RCC 7860 (cell line): ENCODE measurements around the gene GANAB.
"Not testable (repeated sequence)": the region's sequence is repeated elsewhere in the genome, so short reads cannot be mapped to it uniquely, and the experiment has no call there.

Experiments used
- DNase-seq: peaks from one replicate; pipeline ENCODE4 v3.0.0-alpha.2; 2015; ENCODE audit warnings: low spot score
- FAIRE-seq: peaks from 2 replicates; lab custom pipeline; 2012; peaks lifted over from hg19 to GRCh38; lab: Jason Lieb, UNC

Gene GANAB

DNA sequence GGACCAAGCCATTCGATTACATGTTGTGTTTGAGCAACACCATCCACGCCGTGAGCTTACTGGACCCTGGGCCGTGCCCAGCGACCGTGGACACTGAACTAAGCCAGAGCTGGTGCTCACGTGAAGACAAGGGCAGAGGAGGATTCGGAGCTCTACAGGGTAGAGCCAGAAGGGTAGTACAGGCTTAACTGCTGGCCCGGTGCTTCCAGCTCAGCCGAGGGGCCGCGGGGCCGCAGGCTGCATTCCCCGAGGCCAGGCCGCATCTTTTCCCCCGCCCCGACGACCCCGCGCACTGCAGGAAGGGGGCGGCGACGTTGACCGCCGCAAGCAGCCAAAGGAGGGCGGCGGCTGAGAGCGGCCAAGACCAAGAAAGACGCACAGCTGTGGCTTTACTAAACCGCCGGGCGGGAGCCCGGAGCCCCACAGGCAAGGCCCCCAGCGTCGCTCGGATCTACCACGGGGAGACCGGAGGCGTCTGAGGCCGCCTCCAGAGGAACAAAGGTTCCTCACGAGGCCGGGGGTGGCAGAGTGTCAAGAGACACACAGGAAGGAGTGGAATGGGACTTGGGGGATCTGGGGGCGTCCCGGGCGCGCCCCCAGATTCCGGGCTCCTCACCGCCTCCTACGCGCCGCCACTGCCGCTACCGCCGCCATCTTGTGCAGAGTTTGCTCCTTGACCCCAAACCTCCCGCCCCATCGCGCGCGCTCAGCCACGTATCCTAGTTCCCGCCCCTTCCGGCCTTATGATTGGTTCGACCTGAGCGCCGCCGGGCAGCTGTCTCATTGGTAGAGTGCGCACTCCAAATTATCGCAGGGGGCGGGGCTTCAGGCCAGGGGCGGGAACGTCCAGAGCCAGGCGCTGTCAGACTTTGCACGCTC, at the start of gene GANAB:
Gene GANAB, minus strand, starts transcription at position 668 of the 879 bp plus-strand sequence. Its CDS starts 14 bp downstream, at position 654.
- DNase-seq = peak; percentile 89
- peak; percentile 75 for FAIRE-seq

DNA sequence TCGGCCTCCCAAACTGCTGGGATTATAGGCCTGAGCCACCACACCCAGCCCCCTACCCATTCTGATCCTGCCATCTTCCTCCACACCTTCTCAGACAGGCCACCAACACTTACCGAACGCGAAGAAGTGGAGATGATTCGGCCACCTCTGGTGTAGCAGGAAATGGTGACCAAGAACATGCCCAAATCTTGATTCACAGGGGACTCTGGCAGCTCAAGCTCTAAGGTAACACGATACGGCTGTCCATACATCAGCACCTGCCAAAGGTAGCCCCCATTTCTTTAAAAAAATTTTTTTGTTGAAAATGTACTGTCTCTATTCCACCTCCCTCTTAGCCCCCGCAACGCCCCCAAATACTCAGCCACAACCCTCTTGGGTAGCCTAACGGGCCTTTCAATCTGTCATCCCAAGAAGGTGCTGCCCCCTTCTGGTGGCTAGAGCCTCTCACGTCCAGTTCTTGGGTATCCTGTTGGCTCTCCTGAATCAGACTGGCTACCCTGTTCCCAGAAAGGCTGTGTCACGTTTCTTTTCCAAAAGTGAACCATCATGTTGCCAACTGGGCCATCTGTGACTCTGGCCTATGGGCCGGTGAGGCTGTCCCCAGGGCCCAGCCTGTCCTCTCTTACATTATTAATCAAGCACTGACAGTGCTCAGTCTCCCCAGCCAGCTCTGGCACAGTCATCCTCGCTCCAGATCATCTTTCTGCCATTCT, 48.2 kb upstream of the GANAB start:
- FAIRE-seq (no peak), DNase-seq (peak; percentile 29)

GRCh38 chr11:62693624-62694023, 47.2 kb upstream of the GANAB start:
- not testable (repeated sequence) for DNase-seq, FAIRE-seq

GRCh38 chr11:62689421-62690183, 43.2 kb upstream of the GANAB start, which contains the start of gene LRRN4CL:
Gene LRRN4CL, minus strand, starts transcription at chr11:62689530. Its CDS starts 1,022 bp downstream, at chr11:62688508.
- no peak for DNase-seq
- FAIRE-seq = no peak

DNA sequence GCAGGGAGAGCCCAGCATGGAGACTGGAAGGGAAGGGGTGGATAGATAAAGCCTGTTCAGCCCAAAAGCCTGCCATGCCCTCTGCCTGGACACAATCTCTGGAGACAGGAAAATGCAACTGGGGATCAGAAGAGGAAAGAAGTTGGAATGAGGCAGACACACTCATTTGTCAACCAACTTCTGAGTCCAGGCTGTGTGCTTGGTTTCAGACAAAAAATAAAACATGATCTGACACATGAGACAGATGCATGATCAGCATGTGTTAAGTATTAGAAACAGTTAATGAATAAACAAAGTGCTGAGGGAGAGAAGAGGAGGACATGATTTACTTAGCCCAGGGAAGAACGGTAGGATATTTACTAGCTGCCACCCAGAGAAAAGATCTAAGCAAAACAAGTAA, 42.1 kb upstream of the GANAB start:
- no peak for FAIRE-seq
- no peak for DNase-seq

DNA sequence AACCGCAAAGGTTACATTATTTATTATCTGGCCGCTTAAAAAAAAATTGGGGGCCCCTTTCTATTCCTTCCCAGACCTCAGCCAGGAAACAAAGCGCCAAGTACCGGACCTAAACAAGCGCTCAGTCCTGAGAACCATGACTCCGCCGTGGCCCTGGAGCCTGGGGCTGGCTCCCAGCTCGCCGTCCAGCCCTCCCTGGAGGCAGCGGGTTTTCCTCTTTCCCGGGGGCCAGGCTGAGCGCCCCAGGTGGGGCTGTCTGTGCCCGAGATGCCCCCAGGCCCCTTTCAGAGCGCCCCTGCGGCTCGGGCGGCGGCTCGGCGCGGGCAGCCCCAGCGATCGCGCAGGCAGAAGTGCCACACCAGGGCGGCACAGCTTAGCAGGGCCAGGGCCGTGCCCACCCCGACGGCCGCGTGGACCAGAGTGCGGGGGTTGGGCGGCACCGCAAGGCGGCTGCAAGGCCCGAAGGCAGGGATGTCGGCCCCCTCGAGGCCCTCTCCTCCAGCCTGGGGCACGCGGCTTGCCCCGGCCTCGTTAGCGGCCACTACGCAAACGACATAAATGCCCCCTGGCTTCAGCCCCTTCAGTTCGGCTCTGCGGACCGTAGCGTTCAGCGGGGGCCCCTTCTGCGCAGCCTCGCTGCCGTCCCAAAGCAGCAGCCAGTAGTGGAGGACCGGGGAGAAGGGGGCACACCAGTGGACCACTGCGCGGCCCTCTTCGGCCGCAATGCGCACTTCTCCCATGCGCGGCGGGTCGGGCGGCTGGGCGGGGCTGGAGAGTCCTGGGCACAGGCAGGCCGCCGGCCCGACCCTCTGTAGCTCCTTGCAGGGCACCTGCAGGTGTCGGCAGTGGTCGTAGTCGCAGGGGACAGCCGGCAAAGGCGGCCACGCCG, 41.3 kb upstream of the GANAB start:
- FAIRE-seq (no peak), DNase-seq (no peak)

DNA sequence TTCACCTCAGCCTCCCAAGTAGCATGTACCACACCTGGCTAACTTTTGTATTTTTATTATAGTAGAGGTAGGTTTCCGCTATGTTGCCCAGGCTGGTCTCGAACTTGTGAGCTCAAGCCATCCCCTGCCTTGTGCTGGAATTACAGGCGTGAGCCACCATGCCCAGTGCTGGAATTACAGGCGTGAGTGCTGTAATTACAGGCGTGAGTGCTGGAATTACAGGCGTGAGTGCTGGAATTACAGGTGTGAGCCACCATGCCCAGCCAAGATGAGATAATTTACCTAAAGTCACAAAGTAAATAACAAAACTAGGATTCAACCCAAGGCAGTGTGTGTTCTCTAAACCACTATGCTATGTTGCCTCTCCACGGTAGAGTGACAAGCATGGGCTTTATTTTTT, 36.1 kb upstream of the GANAB start:
- no peak for FAIRE-seq
- DNase-seq = no peak

DNA sequence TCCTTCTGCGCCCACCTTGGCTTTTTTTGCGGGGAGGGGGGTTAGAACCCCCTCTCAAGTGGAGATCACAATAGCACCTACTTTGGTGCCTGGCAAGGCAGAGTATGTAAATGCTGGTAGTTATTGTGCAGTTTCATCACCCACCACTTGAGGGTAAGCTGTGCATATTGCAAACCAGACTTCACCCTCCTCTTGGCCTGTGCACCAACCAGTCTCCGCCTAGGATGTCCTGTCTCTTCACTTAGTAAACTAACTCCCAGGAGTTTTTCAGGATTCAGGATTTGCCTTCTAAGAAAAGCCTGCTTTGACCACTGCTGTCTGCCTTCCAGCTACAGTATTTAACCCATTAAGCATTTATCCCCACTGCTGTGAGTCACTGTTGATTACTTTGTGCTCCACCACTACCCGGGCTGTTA, 34.4 kb upstream of the GANAB start:
- FAIRE-seq (no peak), DNase-seq (peak; percentile 41)

- DNase-seq = peak; percentile 67
- no peak for FAIRE-seq
Measured at GRCh38 chr11:62678770-62679696, 32.6 kb upstream of the GANAB start, which contains the start of gene UBXN1. Gene UBXN1, minus strand, starts transcription at chr11:62679073. Its CDS starts 150 bp downstream, at chr11:62678923.

DNA sequence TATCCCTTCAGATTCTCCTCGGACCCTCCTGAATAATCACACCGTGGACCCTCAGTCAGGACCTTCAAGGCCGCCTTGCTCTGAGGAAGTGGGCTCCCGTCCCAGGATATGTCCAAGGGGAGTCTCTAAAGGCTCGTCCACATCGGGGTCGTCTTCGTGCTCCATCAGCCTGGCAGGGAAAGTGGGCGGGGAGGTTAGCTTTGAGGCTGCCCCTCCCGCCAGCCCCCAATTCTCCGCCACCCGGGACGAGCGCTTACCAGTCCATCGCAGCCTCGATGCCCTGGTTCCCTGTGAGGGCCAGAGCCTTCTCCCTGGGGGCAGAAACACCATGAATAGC, 32.0 kb upstream of the GANAB start:
- DNase-seq (no peak), FAIRE-seq (no peak)

DNA sequence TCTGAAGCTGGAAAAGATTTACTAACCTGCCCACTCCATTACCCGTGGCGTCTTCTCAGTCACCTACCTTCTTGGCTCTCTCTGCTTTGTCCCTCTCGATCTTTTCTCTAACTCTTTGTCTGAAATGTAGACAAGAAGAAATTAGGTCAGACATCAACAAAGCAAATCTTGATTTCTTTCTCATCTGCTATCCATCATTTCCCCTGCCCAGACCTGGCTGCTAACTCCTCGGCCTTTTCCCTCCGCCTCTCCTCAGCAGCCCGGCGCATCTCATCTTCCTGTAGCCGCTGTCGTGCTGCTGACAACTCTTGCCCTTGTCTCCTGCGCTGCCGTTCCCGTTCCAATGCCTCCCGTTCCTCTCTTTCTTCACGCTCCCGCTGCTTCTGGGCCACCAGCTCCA, 31.3 kb upstream of the GANAB start:
- no peak for DNase-seq
- FAIRE-seq = no peak

- DNase-seq (no peak), FAIRE-seq (no peak)
Measured at GRCh38 chr11:62677156-62677555, 30.7 kb upstream of the GANAB start.

- FAIRE-seq = no peak
- DNase-seq = no peak
Measured at GRCh38 chr11:62676698-62677097, 30.3 kb upstream of the GANAB start.

DNA sequence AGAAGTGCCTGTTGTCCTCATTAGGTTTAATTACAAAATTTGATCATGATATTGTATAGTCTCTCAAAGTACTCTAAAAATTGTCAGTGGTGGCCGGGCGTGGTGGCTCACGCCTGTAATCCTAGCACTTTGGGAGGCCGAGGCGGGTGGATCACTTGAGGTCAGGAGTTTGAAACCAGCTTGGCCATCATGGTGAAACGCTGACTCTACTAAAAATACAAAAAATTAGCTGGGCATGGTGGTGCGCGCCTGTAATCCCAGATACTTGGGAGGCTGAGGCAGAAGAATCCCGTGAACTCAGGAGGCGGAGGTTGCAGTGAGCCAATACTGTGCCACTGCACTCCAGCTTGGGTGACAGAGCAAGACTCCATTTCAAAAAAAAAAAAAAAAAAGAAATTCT, 29.0 kb upstream of the GANAB start:
- FAIRE-seq, DNase-seq: not testable (repeated sequence)

DNA sequence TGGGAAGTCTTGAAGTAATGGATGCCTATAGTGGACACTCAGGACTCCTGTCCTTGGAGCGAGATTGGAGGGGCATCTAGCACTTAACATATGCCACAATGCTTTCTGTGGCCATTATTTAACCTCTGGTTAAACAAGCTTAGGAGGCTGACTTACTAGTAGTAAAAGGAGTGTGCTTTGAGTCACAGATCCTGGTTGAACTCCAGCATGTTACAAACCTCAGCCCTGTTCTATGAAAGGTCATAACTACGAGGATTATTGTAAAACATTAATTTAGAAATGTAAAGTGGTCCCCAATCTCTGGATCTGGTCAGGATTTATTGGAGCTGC, 26.7 kb upstream of the GANAB start:
- DNase-seq = peak; percentile 5
- FAIRE-seq = no peak

GRCh38 chr11:62671608-62672389, 25.4 kb upstream of the GANAB start, which contains the start of the genes LBHD1 and UQCC3:
Gene LBHD1, minus strand, starts transcription at chr11:62672267. Its CDS starts 2,236 bp downstream, at chr11:62670031.
Gene UQCC3, plus strand, starts transcription at chr11:62671673. Its CDS starts 73 bp downstream, at chr11:62671746.
- FAIRE-seq (no peak), DNase-seq (peak; percentile 78)

DNA sequence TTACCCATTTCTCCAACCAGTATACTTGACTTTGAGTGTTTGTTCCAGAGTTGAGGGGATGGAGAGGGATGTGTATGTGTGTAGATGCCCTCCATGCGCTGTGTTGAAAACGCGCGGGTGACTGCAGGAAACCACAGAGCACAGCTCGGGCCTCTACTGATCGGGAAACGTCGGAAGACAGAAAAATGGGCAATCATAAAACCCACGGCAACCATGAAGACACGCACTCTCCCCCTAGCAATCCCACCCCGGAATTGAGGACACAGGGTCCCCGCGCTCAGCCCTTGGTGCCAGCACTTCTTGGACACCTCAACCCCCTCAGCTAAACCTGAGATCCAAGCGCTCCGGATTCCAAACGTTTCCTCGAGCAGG, 24.8 kb upstream of the GANAB start:
- FAIRE-seq (no peak), DNase-seq (peak; percentile 7)
